Kidney capillary endothelial cell (primary cell): ENCODE data around the gene MCRIP2.

ENCODE experiments used
- DNase-seq: peaks from one replicate; pipeline ENCODE4 v3.0.0-alpha.2; 2018; ENCODE audit warnings: low spot score

The MCRIP2 gene

GRCh38 chr16:616733-617586 is 24.7 kb upstream of the MCRIP2 start:
- no peak for DNase-seq

GRCh38 chr16:617855-618254 is 23.8 kb upstream of the MCRIP2 start:
- DNase-seq, result no peak

- DNase-seq, result no peak
Measured at GRCh38 chr16:619476-620100, 22.0 kb upstream of the MCRIP2 start.

GRCh38 chr16:620700-621525 is 20.7 kb upstream of the MCRIP2 start:
- no peak for DNase-seq

- no peak for DNase-seq
Measured at GRCh38 chr16:621526-622105, 20.0 kb upstream of the MCRIP2 start.

- no peak for DNase-seq
Measured at GRCh38 chr16:622920-623280, 18.7 kb upstream of the MCRIP2 start.

- no peak for DNase-seq
Measured at GRCh38 chr16:624526-625070, 17.0 kb upstream of the MCRIP2 start.

GRCh38 chr16:625117-625976 is 16.3 kb upstream of the MCRIP2 start:
- DNase-seq, result no peak

- no peak for DNase-seq
Measured at GRCh38 chr16:625977-626765, 15.5 kb upstream of the MCRIP2 start.

- DNase-seq, result peak; percentile 55
Measured at GRCh38 chr16:626787-627453, 14.7 kb upstream of the MCRIP2 start.

- DNase-seq, result no peak
Measured at GRCh38 chr16:627454-628239, 14.0 kb upstream of the MCRIP2 start.

GRCh38 chr16:628321-629061 is 13.1 kb upstream of the MCRIP2 start:
- DNase-seq, result no peak

GRCh38 chr16:629185-629832 is 12.3 kb upstream of the MCRIP2 start:
- no peak for DNase-seq

GRCh38 chr16:629833-630248 is 11.8 kb upstream of the MCRIP2 start:
- DNase-seq, result no peak

GRCh38 chr16:630249-630814 is 11.3 kb upstream of the MCRIP2 start:
- no peak for DNase-seq

- DNase-seq, result no peak
Measured at GRCh38 chr16:630815-631405, 10.7 kb upstream of the MCRIP2 start, which contains the start of gene WFIKKN1. Gene WFIKKN1, plus strand, starts transcription at chr16:630985. Its CDS starts 269 bp downstream, at chr16:631254.
